Neural progenitor cell (in vitro differentiated cells): Measurements from ENCODE around the gene DPF3. TPM values are rescaled to one million over a fixed set of nuclear protein-coding genes. Genes with fewer than 3 reads are reported as not detected.

ENCODE experiments used
- DNase-seq: peaks from one replicate; pipeline ENCODE4 v3.0.0-alpha.2; 2016; ENCODE audit warnings: low spot score
- H2AFZ ChIP-seq: fragments of 200-600 bp; sonication (generic); replicated peaks from 2 replicates; pipeline ENCODE4 v1.6.1; 2016; ENCODE audit warnings: antibody characterized with exemption
- H3F3A ChIP-seq: fragments of 200-600 bp; sonication (generic); 2 replicates; pipeline ENCODE4 v1.6.1; 2016; ENCODE audit warnings: antibody characterized with exemption, low read depth
- H3K27ac ChIP-seq: fragments of 200-600 bp; sonication (generic); 2 replicates; pipeline ENCODE4 v1.5.1; 2016; ENCODE audit warnings: mild to moderate bottlenecking
- H3K27me3 ChIP-seq: fragments of 200-600 bp; sonication (generic); 2 replicates; pipeline ENCODE4 v1.6.1; 2016; ENCODE audit warnings: mild to moderate bottlenecking, moderate library complexity
- H3K36me3 ChIP-seq: fragments of 200-600 bp; sonication (generic); 2 replicates; pipeline ENCODE4 v1.5.1; 2016
- H3K4me1 ChIP-seq: fragments of 200-600 bp; sonication (generic); 2 replicates; pipeline ENCODE4 v1.6.1; 2016; ENCODE audit warnings: mixed run types
- H3K4me2 ChIP-seq: fragments of 200-600 bp; sonication (generic); 2 replicates; pipeline ENCODE4 v1.6.1; 2016
- H3K4me3 ChIP-seq: fragments of 200-600 bp; sonication (generic); 2 replicates; pipeline ENCODE4 v1.5.1; 2016
- H3K79me2 ChIP-seq: fragments of 200-600 bp; sonication (generic); 2 replicates; pipeline ENCODE4 v1.6.1; 2016; ENCODE audit warnings: low read depth
- H3K9ac ChIP-seq: fragments of 200-600 bp; sonication (generic); 2 replicates; pipeline ENCODE4 v1.6.1; 2016
- H3K9me3 ChIP-seq: fragments of 200-600 bp; sonication (generic); 2 replicates; pipeline ENCODE4 v1.5.1; 2016; ENCODE audit warnings: low read depth
- H4K20me1 ChIP-seq: fragments of 200-600 bp; sonication (generic); 2 replicates; pipeline ENCODE4 v1.6.1; 2016; ENCODE audit warnings: low read depth
- H3K27ac Mint-ChIP-seq: 3 replicates; pipeline ENCODE4 v1.8.0; 2021; ENCODE audit warnings: mixed read lengths
- H3K27me3 Mint-ChIP-seq: 2 replicates; pipeline ENCODE4 v1.8.0; 2022; ENCODE audit warnings: low read depth, mild to moderate bottlenecking, inconsistent platforms, moderate library complexity, mixed read lengths; ENCODE audit not compliant: insufficient read depth
- H3K36me3 Mint-ChIP-seq: 3 replicates; pipeline ENCODE4 v1.8.0; 2021; ENCODE audit warnings: mixed read lengths
- H3K4me1 Mint-ChIP-seq: 3 replicates; pipeline ENCODE4 v1.8.0; 2021; ENCODE audit warnings: mixed read lengths
- H3K4me3 Mint-ChIP-seq: 3 replicates; pipeline ENCODE4 v1.8.0; 2021; ENCODE audit warnings: mild to moderate bottlenecking, moderate library complexity, mixed read lengths
- H3K9me3 Mint-ChIP-seq: 3 replicates; pipeline ENCODE4 v1.8.0; 2020; ENCODE audit warnings: mixed read lengths
- EZH2 ChIP-seq: fragments of 200-600 bp; sonication (generic); IDR thresholded peaks from 2 replicates; pipeline ENCODE4 v1.6.1; 2017; ENCODE audit warnings: antibody characterized with exemption, mild to moderate bottlenecking, moderate library complexity
- EZH2phosphoT487 ChIP-seq: fragments of 200-600 bp; sonication (generic); IDR thresholded peaks from 2 replicates; pipeline ENCODE4 v1.6.1; 2017; ENCODE audit warnings: antibody characterized with exemption
- total RNA-seq: library from RNA; depleted of rRNA; stranded (reverse); fragments of >200 nt; gene quantifications from 2 replicates; pipeline ENCODE4 v1.2.3, GENCODE V29; 2015; ENCODE audit warnings: low replicate concordance
- TF ChIP-seq, protein P1 (sequence below): fragments of 200-600 bp; sonication (generic); IDR thresholded peaks from 2 replicates; pipeline ENCODE4 v1.5.1; 2017; ENCODE audit warnings: antibody characterized with exemption, mild to moderate bottlenecking

DPF3 gene
- total RNA-seq, 1 donor from 2014 or later = not detected

- Histone ChIP-seq H3K9me3 (no peaks in the 10 kb centered on the region), H4K20me1 (no peaks in the 10 kb centered on the region), H3K27me3 (no peaks in the 10 kb centered on the region), H3K36me3 (no peaks in the 10 kb centered on the region), H3K4me3 (no peak overlapping the region), H3F3A (no peaks in the 10 kb centered on the region), H2AFZ (no peak overlapping the region), H3K9ac (no peak overlapping the region), H3K27ac (no peak overlapping the region), H3K79me2 (no peaks in the 10 kb centered on the region), H3K4me2 (no peak overlapping the region), H3K4me1 (no peaks in the 10 kb centered on the region)
- no peak for TF ChIP-seq EZH2phosphoT487
- no peak for TF ChIP-seq EZH2
- TF ChIP-seq, protein P1, sequence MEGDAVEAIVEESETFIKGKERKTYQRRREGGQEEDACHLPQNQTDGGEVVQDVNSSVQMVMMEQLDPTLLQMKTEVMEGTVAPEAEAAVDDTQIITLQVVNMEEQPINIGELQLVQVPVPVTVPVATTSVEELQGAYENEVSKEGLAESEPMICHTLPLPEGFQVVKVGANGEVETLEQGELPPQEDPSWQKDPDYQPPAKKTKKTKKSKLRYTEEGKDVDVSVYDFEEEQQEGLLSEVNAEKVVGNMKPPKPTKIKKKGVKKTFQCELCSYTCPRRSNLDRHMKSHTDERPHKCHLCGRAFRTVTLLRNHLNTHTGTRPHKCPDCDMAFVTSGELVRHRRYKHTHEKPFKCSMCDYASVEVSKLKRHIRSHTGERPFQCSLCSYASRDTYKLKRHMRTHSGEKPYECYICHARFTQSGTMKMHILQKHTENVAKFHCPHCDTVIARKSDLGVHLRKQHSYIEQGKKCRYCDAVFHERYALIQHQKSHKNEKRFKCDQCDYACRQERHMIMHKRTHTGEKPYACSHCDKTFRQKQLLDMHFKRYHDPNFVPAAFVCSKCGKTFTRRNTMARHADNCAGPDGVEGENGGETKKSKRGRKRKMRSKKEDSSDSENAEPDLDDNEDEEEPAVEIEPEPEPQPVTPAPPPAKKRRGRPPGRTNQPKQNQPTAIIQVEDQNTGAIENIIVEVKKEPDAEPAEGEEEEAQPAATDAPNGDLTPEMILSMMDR = no peak
- Mint-ChIP-seq H3K27ac (peak overlapping the region; percentile 51), H3K4me3 (no peak overlapping the region), H3K4me1 (peaks cover 32% of the 10 kb centered on the region), H3K27me3 (peaks cover 5% of the 10 kb centered on the region), H3K36me3 (no peaks in the 10 kb centered on the region), H3K9me3 (peaks cover 5% of the 10 kb centered on the region)
- DNase-seq = no peak
Measured at GRCh38 chr14:72605921-72606220, 288.0 kb downstream of the DPF3 start.

DNA sequence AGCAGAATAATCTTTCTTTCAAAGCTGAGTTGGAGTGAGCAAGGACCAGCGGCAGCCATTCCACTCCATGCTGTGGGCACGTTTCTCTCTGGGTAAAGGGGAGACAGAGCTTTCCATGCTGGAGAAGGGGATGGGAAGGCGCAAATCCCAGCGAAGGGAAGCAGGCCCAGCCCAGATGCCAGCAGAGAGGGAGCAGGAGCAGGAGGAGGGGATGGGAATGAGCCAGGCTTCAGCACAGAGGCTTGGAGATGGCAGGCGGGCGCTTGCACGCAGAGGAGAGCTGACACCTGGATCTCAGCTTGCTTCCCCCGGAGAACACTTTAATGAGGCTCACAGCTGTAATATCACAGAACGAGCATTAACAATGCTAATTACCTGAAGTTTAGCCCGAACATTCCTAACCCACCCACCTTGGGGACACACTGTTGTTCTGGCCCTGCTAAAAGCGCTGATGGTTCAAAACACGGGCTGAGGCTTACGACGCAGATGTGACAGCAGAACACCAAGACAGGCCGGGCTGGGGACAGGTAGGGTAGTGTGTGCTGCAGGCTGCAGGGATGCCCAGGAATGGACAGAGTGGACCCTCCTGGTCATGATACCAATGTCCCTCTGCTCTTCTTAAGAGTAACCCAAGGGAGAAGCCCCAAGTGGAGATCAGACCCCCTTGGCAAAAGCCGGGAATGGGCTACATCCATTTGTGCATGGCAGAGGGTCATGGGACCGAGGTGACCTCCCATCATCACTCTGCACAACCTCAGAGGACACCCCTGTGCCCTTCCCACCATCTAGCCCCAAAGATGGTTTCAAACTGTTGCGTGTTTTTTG lies 288.6 kb downstream of the DPF3 start:
- Mint-ChIP-seq H3K4me3 (no peak overlapping the region), H3K36me3 (no peaks in the 10 kb centered on the region), H3K4me1 (peaks cover 35% of the 10 kb centered on the region), H3K9me3 (peaks cover 5% of the 10 kb centered on the region), H3K27me3 (peaks cover 5% of the 10 kb centered on the region), H3K27ac (no peak overlapping the region)
- H3K79me2 ChIP-seq = no peaks in the 10 kb centered on the region
- no peak overlapping the region for H3K9ac ChIP-seq
- no peak overlapping the region for H2AFZ ChIP-seq
- TF ChIP-seq EZH2 (no peak), EZH2phosphoT487 (no peak)
- TF ChIP-seq, protein P1 = no peak
- no peak overlapping the region for H3K4me2 ChIP-seq
- no peaks in the 10 kb centered on the region for H4K20me1 ChIP-seq
- H3K27me3 ChIP-seq = no peaks in the 10 kb centered on the region
- H3K9me3 ChIP-seq = no peaks in the 10 kb centered on the region
- no peaks in the 10 kb centered on the region for H3F3A ChIP-seq
- no peak overlapping the region for H3K27ac ChIP-seq
- H3K36me3 ChIP-seq = no peaks in the 10 kb centered on the region
- no peaks in the 10 kb centered on the region for H3K4me1 ChIP-seq
- no peak overlapping the region for H3K4me3 ChIP-seq
- DNase-seq = no peak

GRCh38 chr14:72604133-72604532 lies 289.8 kb downstream of the DPF3 start:
- H3K27me3 Mint-ChIP-seq = peaks cover 5% of the 10 kb centered on the region
- no peak overlapping the region for H3K4me2 ChIP-seq
- H2AFZ ChIP-seq = no peak overlapping the region
- no peak overlapping the region for H3K4me3 Mint-ChIP-seq
- H3K27ac ChIP-seq = no peak overlapping the region
- peaks cover 3% of the 10 kb centered on the region for H3K9me3 Mint-ChIP-seq
- peaks cover 43% of the 10 kb centered on the region for H3K4me1 Mint-ChIP-seq
- no peaks in the 10 kb centered on the region for H3F3A ChIP-seq
- no peak overlapping the region for H3K9ac ChIP-seq
- H3K36me3 Mint-ChIP-seq = no peaks in the 10 kb centered on the region
- TF ChIP-seq EZH2 (no peak), EZH2phosphoT487 (no peak)
- TF ChIP-seq, protein P1 = no peak
- no peak overlapping the region for H3K27ac Mint-ChIP-seq
- H3K9me3 ChIP-seq = no peaks in the 10 kb centered on the region
- H3K4me3 ChIP-seq = no peak overlapping the region
- H3K36me3 ChIP-seq = no peaks in the 10 kb centered on the region
- no peaks in the 10 kb centered on the region for H3K27me3 ChIP-seq
- H3K4me1 ChIP-seq = peaks cover 5% of the 10 kb centered on the region
- H4K20me1 ChIP-seq = no peaks in the 10 kb centered on the region
- H3K79me2 ChIP-seq = no peaks in the 10 kb centered on the region
- DNase-seq = no peak
